ENCODE measurements around the gene ADA. TPM values are rescaled to one million over a fixed set of nuclear protein-coding genes. Genes with fewer than 3 reads are reported as not detected.

The ADA gene
- total and polyA plus RNA-seq, 3 donors from 2014 or later, result 8.2 to 11.2 (median 10.0) TPM

- intact Hi-C loops (cut with DNase I; ENCODE audit: low total_unique reads), result no loop called here
- H3K27me3 ChIP-seq, result no peaks in the 10 kb centered on the region
- H3K27ac ChIP-seq, result no peak overlapping the region
- TF ChIP-seq POLR2A (IDR thresholded peaks at IDR 0.05), result no peak
- TF ChIP-seq, protein P1, sequence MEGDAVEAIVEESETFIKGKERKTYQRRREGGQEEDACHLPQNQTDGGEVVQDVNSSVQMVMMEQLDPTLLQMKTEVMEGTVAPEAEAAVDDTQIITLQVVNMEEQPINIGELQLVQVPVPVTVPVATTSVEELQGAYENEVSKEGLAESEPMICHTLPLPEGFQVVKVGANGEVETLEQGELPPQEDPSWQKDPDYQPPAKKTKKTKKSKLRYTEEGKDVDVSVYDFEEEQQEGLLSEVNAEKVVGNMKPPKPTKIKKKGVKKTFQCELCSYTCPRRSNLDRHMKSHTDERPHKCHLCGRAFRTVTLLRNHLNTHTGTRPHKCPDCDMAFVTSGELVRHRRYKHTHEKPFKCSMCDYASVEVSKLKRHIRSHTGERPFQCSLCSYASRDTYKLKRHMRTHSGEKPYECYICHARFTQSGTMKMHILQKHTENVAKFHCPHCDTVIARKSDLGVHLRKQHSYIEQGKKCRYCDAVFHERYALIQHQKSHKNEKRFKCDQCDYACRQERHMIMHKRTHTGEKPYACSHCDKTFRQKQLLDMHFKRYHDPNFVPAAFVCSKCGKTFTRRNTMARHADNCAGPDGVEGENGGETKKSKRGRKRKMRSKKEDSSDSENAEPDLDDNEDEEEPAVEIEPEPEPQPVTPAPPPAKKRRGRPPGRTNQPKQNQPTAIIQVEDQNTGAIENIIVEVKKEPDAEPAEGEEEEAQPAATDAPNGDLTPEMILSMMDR (IDR thresholded peaks at IDR 0.05), result no peak
- WGBS, 2 donors, result 96% methylated on average over 4 of the region's 4 CpGs
- H3K4me3 ChIP-seq, result no peak overlapping the region
- H3K9me3 ChIP-seq, result no peaks in the 10 kb centered on the region
- H3K36me3 ChIP-seq (ENCODE audit: low read depth, missing control alignments), result no peaks in the 10 kb centered on the region
- no peaks in the 10 kb centered on the region for H3K4me1 ChIP-seq
- no peak for DNase-seq
Observed at GRCh38 chr20:44624152-44624551, 27.3 kb downstream of the ADA start.

DNA sequence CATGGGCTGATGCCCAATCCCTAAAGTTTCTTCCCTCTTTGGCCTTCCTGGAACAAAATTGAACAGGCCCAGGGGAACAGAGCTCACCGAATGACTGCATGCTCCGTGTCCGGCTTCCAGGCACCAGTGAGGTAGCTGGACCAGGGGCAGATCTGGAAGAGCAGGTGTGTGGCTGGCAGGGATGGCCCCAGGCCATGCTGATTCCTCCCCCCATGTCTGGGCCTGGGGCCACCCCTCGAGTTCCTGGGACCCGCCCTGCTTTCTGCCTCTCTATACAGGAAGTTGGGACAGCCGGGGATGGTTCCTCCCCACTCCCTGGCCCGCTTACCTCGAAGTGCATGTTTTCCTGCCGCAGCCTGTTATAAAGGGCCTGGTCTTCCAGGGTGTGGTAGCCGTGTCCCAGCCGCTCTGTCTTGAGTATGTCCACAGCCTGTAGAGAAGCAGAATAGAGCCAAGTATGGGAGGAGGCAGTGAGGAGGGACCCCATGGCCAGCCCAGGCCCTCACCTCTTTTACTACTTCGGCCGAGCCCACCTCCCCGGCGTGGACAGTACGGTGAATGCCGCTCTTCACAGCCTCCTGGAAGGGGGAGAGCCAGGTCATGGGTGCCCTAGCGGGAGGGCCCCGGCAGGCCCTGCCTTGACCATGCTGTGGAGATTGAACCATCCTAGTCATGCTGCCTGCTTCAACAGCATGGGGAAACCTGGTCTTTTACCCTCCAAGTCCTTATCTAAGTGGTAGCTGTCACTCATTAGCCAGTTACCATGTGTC lies 28.8 kb downstream of the ADA start:
- TF ChIP-seq POLR2A (IDR thresholded peaks at IDR 0.05), result no peak
- TF ChIP-seq, protein P1 (IDR thresholded peaks at IDR 0.05), result no peak
- intact Hi-C loops (cut with DNase I; ENCODE audit: low total_unique reads), result no loop called here
- DNase-seq, result no peak
- H3K27ac ChIP-seq, result no peak overlapping the region
- H3K4me3 ChIP-seq, result no peak overlapping the region
- WGBS, 2 donors, result 95 to 96% methylated on average over 14 to 19 of the region's 19 CpGs
- H3K4me1 ChIP-seq, result no peaks in the 10 kb centered on the region
- H3K27me3 ChIP-seq, result no peaks in the 10 kb centered on the region
- no peaks in the 10 kb centered on the region for H3K36me3 ChIP-seq (ENCODE audit: low read depth, missing control alignments)
- H3K9me3 ChIP-seq, result no peaks in the 10 kb centered on the region

- Histone ChIP-seq H3K27me3 (no peaks in the 10 kb centered on the region), H3K27ac (no peak overlapping the region), H3K36me3 (ENCODE audit: low read depth, missing control alignments) (no peaks in the 10 kb centered on the region), H3K9me3 (no peaks in the 10 kb centered on the region), H3K4me1 (no peaks in the 10 kb centered on the region), H3K4me3 (no peak overlapping the region)
- WGBS, 2 donors, result 94 to 96% methylated on average over 4 to 8 of the region's 8 CpGs
- TF ChIP-seq, protein P1 (IDR thresholded peaks at IDR 0.05), result no peak
- no peak for TF ChIP-seq POLR2A (IDR thresholded peaks at IDR 0.05)
- intact Hi-C loops (cut with DNase I; ENCODE audit: low total_unique reads), result no loop called here
- no peak for DNase-seq
Observed at GRCh38 chr20:44621939-44622338, 29.6 kb downstream of the ADA start.

- 90 to 98% methylated on average over 5 of the region's 5 CpGs for WGBS, 2 donors
- DNase-seq, result no peak
- Histone ChIP-seq H3K36me3 (ENCODE audit: low read depth, missing control alignments) (no peaks in the 10 kb centered on the region), H3K27ac (no peak overlapping the region), H3K9me3 (no peaks in the 10 kb centered on the region), H3K4me3 (no peak overlapping the region), H3K27me3 (no peaks in the 10 kb centered on the region), H3K4me1 (no peaks in the 10 kb centered on the region)
- intact Hi-C loops (cut with DNase I; ENCODE audit: low total_unique reads), result no loop called here
- TF ChIP-seq, protein P1 (IDR thresholded peaks at IDR 0.05), result no peak
- no peak for TF ChIP-seq POLR2A (IDR thresholded peaks at IDR 0.05)
Observed at GRCh38 chr20:44621325-44621724, 30.2 kb downstream of the ADA start.

DNA sequence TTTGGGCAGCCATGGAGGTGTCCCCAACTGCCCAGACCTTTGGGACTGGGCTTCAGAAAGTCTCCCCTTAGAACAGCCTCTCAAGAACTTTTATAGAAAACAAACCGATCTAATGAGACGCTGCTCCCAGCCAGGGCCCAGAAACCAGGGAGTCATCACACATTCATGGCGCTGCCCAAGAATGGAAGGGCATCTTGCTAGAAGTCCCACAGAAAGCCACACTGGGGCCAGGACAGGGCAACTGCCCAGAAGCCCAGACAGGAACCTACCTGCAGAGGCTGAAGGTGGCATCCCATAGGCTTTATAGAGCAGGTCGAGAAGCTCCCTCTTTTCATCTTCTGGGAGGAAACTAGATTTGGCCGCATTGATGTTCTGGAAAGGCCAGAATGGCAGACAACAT lies 31.5 kb downstream of the ADA start:
- TF ChIP-seq, protein P1 (IDR thresholded peaks at IDR 0.05), result no peak
- no peak for TF ChIP-seq POLR2A (IDR thresholded peaks at IDR 0.05)
- no peaks in the 10 kb centered on the region for H3K36me3 ChIP-seq (ENCODE audit: low read depth, missing control alignments)

More for the DNA sequence above, 31.5 kb downstream of the ADA start:
- H3K4me3 ChIP-seq, result no peak overlapping the region
- intact Hi-C loops (cut with DNase I; ENCODE audit: low total_unique reads), result no loop called here
- DNase-seq, result no peak
- H3K4me1 ChIP-seq, result peaks cover 10% of the 10 kb centered on the region
- H3K27ac ChIP-seq, result no peak overlapping the region
- 99 to 100% methylated on average over 5 of the region's 5 CpGs for WGBS, 2 donors
- H3K27me3 ChIP-seq, result no peaks in the 10 kb centered on the region
- no peaks in the 10 kb centered on the region for H3K9me3 ChIP-seq

Measured in testis (tissue), 3 donors.